HL-60/S4 treated with retinoic acid at 250 ng/mL for 4 days and 3 days (cell line): ENCODE measurements around the gene MYH6.
"Not testable (repeated sequence)": the region's sequence is repeated elsewhere in the genome, so short reads cannot be mapped to it uniquely, and the experiment has no call there.

ENCODE experiments used
- in situ Hi-C: fragments of 300-500 bp; cut with MboI; formaldehyde crosslinking; loops from 2 replicates; pipeline ENCODE4 v1.7.0; 2022; ENCODE audit warnings: low sequenced_read_pairs

The MYH6 gene

DNA sequence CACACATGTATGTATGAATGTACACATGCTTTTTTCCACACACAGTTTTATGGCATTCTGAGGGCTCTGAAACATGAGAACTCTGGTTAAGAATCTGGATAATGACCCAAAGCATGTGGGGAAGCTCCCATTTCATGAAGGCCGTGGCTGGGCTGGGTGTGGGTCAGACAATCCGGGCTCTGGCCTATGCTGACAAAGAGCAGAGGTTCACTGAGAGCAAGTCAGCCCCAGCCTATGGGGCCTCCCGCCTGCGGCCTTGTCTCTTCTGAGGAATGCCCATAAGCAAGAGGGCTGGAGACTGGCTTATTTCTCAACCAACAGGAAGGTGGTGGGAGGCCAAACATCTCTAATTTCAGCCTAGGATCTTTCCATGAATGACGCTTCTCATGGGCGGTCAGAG lies 8.5 kb downstream of the MYH6 start:
- in situ Hi-C loops, result no loop called here

DNA sequence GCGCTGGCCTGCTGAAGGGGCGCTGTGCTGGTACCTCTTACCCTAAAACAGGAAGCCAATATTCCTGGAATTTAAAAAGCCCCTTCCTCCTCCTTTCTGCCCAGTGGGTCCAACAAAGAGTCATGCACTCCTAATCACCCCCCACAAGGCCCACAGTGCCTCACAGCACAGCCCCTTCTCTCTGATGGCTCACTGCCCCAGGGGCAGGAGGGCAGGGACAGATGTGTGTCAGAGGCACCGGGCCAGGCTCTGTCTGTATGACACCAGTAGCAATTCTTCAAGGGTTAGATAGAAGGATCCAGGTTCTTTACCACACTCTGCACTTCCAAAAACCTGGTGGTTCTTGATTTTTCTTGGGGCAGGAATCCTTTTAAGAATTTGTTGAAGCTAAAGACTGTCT lies 8.9 kb downstream of the MYH6 start:
- in situ Hi-C loops, result no loop called here

DNA sequence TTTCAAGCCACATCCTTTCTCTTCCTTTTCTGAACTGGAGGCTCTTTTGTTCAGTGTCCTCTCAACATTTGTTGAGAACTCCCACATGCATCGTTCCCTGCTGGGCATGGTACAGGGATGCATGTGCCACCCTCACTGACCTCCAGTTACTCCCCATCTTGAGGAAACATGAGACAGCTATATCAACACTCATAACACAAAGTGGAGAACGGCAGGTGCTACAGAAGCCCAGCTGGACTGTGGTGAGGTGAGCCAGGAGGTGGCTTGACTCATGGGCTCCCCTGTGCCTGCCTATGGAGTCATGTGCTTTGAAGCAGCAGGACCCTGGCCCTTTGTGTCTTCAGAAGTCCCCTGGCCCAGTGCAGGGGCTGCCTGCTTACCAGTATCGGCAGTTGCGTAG lies 9.7 kb downstream of the MYH6 start:
- in situ Hi-C loops, result no loop called here

DNA sequence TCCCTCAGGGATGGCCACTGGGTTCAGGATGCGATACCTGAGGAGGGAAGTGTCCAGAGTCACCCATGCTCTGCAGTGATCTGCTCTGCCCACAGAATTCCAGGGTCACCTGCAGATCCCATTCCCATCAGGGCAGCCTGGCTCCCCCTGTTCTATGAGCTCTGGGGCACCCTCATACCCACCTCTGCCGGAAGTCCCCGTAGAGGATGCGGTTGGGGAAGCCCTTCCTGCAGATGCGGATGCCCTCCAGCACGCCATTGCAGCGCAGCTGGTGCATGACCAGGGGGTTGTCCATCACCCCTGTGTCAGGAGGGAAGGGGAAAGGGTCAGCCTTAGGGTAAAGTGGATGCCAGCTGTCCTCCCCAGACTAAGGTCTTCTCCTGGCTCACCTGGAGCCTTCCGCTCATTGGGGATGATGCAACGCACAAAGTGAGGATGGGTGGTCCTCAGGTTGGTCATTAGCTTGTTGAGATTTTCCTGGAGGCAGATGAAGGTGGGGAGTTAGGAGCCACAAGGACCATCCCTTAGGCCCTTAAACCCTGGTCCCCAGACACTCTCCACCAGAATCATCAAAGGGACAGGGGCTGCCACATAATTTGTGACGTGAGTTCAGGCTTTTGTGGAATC lies 11.2 kb downstream of the MYH6 start:
- in situ Hi-C loops, result no loop called here

DNA sequence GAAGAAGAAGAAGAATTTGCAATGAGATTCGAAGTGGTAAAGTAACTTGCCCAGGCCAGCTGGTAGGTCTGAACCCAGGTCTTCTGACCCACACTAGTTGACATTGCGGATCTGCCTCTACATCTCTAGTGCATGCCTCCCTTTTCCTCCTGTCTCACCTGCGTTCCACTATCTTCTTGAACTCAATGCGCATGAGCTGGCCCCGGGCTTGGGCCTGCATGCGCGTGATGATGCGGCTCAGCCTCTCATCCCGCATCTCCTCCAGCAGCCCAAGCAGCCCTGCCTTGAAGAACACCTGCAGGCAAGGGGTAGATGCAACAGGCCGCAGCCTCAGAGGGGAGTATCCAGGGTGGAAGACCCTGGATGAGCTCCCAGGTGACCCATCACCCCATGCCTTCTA lies 11.9 kb downstream of the MYH6 start:
- in situ Hi-C loops, result no loop called here

DNA sequence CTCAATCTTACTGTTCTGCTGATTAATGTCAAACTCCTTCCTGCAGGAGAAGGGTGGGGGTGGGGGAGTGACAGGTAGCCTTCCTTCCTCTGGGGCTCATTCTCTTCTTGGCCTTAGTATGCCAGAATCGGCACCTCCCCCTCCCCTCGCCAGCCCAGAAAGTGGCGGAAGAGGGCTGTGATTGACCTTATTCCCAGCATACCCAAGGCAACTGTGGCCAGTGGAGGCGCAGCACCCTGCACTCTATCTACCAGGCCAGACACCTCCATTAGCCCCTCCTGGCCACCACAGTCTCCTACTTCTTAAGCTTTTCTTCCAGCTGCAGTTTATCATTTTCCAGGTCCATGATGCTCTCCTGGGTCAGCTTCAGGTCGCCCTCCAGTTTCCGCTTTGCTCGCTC lies 15.5 kb downstream of the MYH6 start:
- in situ Hi-C loops, result no loop called here

DNA sequence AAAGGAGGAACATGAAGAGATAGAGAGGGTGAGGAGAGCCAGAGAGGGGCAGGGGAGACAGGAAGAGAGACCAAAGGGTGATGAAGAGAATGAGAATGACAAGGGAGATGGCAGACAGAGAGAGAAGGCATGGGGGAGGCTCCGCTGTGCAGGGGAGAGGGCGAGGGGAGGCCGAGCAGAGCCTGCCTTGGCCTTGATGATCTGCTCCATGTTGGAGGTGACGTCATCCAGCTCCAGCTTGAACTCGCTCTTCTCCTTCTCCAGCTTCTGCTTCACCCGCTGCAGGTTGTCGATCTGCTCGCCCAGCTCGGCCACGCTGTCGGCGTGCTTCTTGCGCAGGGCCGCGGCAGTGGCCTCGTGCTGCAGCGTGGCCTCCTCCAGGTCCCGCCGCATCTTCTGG lies 18.2 kb downstream of the MYH6 start:
- in situ Hi-C loops, result not testable (repeated sequence)

DNA sequence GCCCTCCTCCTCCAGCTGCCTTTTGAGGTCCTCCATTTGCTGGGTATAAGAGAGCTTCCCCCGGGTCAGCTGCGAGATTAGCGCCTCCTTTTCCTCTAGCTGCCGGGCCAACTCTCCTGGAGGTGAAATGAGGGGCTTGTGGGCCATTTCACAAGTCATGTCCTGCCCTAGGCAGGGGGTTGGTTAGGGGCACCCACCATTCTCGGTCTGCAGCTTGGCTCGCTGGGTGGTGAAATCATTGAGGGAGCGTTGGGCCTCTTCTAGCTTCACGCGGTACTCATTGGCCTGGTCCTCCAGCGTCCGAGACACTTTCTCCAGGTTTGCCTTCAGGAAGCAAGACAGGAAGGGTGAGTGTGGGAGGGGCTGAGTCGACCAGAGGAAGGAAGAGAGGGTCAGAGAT lies 18.7 kb downstream of the MYH6 start:
- in situ Hi-C loops, result no loop called here

DNA sequence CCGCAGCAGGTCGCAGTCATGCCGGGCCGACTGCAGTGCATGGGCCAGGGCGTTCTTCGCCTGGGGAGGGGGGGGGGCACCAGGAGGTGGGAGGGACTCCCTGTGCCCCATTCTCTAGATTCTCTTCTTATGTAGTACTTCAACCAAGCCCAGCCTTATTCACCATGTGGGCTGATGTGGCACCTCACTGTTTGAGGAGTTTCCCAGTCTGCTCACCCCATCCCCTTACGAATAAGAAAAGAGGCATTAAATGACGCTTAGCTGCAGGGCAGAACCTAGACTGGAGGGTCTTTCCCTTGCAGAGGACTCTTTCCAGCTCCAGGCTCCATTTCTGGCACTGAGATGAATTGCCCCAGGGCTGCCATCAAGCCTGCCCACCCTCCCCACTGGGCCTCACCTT lies 19.1 kb downstream of the MYH6 start:
- in situ Hi-C loops, result no loop called here

DNA sequence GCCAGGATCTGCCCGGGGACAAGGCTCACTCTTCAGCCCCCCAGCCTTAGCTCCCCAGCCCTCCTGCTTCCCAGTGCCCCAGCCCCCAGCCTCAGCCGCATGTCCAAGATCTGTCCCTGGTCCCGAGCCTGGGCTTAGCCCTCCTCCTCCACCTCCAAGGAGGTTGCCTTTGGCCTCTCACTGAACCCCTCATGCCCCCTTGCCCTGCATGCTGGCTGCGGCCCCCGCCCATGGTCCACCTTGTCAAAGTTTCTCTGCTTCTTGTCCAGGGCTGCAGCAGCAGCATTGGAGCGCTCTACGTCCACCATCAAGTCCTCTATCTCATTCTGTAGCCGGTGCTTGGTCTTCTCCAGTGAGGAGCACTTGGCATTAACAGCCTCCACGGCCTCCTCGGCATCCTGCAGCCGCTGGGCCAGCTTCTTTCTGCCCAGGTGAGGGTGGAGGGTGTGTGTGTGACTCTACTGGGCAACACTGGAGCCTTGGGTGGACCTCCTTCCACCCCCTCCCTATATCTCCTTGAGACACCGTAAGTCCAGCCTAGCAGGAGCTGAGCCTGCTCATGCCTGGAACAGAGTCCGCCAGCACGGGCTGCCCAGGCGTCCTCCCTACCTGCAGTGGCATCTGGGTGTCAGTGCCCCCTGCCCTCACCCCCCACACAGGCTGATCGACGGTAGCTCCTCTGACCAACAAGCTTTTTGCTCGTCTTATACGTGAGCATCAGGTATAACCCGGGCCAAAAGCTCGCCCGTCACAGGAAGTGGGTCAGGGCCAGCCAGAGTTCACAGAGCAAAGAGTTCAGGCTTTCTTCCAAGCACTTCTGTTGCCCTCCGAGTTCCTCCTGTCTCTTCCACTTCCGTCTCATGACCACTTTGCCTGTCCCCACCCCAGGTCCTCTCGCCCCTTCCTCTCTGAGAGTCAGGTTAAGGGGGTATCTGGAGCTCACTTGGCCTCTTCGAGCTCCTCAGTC lies 19.9 kb downstream of the MYH6 start:
- in situ Hi-C loops, result no loop called here

DNA sequence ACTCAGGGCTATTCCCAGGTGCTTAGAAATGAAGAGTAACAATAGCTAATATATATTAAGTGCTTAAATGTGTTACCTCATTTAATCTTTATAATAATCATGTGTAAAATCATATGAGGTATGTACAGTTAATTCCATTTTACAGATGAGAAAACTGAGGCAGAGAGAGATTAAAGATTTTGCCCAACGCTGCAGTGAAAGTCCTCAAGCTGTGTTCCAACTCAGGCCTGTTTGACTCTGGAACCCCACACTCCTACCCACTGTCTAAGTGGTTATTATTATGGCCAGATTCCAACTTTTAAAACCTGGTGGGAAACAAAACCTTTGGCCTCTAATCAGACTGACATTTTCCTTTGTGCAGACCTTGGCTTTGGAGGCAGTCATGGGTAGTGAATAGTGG lies 21.1 kb downstream of the MYH6 start:
- in situ Hi-C loops, result no loop called here

DNA sequence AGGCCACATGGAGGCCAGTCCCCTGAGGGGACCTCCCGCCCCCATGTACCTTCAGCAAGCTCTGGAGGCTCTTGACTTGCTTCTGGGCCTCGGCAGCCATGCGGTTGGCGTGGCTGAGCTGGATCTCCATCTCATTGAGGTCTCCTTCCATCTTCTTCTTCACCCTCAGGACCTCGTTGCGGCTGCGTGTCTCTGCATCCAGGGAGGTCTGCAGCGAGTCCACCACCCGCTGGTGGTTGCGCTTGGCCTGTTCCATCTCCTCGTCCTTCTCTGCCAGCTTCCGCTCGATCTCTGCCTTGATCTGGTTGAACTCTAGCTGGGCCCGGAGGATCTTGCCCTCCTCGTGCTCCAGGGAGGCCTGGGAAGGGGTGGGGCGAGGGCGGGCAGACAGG lies 21.8 kb downstream of the MYH6 start:
- in situ Hi-C loops, result not testable (repeated sequence)

DNA sequence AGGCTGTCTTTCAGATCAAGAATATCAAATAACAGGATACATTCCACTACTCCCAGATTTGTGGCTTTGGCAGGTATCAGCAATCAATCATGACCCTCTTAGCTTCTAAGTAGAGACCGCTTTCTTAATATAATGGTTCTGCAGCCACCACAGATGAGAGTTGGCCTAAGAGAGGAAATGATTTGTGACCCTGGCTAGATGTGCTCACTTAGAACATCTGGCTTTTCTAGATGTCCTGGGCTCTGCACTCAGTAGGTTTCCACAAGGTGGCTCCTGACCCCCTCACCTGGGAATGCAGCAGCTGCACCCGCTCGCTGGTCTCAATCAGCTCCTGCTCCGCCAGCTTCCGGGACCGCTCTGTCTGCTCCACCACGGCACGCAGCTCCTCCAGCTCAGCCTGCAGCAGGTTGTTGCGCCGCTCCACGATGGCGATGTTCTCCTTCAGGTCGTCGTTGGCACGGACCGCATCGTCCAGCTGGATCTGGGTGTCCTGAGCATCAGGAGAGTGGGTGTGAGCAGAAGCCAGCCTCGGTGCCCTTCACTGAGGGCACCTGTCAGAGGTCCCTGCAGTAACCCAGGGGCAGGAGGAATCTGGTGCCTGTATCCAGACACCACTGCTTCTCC lies 22.3 kb downstream of the MYH6 start:
- in situ Hi-C loops, result no loop called here

DNA sequence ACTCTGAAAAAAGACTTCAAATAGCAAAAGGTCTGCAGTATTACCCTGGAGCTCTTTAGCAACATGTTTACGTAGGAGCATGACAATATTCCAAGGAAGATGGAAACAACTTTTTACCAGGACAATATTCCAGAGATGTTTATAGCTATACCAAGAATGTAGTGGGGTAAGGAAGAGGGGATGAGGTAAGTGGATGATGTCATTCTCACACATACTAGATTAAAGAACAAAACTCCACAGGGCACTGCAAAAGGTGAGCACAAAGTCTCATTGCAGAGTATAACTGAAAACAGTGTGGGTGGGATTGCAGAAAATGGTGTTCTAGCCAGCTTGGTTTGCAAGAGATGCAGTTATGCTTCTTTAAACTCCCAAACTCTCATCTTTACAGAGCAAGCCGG lies 22.8 kb downstream of the MYH6 start:
- in situ Hi-C loops, result no loop called here

DNA sequence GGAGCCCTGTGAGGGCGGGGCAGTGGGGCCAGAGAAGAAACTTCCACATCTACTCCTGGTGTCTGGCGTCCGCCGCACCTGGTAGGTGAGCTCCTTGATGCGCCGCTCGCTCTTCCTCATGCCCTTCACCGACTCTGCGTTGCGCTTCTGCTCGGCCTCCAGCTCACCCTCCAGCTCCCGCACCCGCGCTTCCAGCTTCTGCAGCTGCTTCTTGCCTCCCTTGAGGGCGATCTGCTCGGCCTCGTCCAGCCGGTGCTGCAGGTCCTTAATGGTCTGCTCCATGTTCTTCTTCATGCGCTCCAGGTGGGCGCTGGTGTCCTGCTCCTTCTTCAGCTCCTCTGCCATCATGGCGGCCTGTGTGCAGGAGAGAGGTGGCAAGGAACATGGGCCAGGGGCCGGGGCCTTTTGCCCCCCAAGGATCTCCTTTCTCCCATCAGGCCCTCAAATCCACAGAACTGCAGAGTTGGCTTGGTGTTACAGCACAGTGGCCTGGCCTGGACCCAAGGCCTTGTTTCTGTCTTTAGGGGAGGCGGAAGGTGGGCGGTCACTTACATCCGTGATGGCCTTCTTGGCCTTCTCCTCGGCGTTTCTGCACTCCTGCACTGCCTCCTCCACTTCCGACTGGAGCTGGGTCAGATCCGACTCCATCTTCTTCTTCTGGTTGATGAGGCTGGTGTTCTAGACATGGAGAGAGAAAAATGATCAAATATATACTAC lies 23.6 kb downstream of the MYH6 start:
- in situ Hi-C loops, result no loop called here

DNA sequence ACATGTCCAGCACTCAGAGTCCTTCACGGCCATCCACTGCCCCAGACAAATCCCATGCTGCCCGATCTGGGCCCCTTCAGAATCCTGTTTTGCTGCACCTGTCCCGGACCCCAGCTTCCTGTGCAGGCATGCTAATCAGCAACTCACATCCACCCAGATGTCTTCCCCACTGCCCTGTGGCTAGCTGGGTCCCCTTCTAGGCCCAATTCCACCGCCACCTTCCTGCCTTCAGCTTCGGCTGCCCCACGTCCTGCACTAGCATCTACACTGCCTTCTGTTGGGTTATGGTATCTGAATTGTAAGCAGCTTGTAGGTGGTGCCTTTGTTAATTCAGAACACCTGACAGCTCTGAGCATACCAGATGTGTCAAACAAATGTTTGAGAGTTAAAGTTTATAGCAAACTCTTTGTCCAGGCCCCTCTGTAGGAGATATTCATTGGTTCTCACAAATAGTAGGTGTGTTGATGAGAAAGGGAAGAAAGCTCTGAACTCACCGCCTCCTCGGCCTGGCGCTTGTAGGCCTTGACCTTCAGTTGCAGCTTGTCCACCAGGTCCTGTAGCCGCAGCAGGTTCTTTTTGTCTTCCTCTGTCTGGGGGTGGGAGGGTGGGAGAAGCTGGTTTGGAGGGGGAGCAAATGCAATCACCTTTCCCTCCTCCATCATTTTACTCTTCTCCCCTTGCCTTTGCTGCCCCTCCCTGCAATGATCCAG lies 25.2 kb downstream of the MYH6 start:
- in situ Hi-C loops, result no loop called here

DNA sequence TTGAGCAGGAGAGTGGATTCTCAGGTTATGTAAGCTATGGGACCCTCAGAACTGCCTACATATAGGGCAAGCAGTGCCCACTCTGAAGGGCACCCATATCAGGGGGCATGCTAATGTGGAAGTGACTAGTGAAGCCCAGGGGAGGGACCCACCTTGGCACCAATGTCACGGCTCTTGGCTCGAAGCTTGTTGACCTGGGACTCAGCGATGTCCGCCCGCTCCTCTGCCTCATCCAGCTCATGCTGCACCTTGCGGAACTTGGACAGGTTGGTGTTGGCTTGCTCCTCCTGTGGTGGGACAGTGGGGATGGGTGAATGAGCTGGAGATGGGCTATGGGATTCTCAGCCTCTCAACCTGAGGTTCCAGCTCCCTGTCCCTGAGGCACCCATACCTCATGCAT lies 25.8 kb downstream of the MYH6 start:
- in situ Hi-C loops, result no loop called here

DNA sequence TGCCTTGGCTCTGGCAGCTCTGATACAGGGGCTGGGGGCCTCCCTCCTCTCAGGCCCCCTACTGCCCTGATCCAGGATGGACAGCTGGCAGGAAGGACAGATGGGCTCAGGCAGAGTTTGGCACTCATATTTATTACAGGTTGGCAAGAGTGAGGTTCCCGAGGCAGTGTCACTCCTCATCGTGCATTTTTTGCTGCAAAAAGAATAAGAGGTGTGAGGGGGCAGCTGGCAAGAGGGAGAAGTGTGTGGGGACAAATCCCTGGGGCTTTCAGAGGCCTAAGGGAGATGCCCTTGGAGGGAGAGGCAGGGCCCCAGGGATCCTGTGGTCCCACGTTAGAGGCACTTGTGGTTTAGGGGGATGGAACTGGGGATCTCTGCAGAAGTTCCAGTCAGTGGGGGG lies 26.2 kb downstream of the MYH6 start:
- in situ Hi-C loops, result no loop called here

DNA sequence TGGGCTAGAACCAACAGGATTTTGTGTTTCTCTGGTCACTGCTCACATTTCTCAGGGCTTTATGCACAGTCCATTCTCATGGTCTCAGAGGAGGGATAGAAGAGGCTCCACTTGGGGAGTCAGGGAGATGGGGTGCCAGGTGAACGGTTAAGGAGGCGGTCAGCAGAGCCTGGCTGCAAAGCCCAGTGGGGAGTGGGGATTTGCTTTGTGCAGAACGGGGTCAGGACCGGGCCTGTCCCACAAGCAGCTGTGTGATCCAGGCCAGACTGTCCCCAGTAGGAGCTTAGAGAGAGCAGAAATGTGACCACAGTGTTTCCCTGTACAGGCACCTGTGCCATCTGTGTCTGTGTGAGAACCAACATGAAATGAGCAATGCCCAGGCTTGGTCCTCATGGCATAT lies 27.1 kb downstream of the MYH6 start:
- in situ Hi-C loops, result no loop called here

DNA sequence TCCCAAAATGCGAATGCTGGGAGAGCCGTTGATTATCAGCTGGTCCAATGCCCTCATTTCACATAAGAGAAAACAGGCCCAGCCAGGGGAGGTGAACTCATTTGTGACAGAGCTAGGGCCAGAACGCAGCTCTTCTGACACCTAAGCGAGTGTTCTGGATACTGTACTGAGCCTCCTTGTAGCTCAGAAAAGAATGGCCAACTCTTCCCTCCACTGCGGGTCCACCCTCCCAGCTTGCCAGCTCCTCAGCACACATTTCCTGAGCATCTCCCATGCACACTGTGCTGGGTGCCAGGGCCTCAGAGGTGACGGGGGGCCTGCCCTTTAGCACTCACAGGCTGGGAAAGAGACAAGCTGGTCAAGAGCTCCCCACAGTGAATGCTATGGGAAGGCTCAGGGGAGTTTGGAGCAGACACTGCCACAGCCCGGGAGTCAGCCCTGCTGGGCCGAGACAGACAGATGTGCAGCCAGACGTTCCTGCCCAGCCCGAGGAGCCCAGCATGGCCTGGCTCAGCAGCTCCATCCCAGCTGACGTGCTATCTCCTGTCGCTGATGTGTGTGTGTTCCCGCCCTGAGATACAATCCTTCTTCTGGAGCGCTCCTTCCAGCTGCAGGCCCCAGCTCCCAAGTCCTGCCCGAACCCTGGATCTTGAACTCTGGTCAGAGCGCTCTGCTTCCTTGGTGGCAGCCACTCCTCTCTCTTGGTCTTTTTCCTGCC lies 27.7 kb downstream of the MYH6 start:
- in situ Hi-C loops, result no loop called here
